Testis (tissue), 2 donors: ENCODE data around the gene TBC1D30.

Source experiments
- POLR2A ChIP-seq: fragments of 450-650 bp; IDR thresholded peaks from one replicate; pipeline ENCODE4 v1.6.1; 2017; ENCODE audit warnings: antibody characterized with exemption, mild to moderate bottlenecking, moderate library complexity
- TF ChIP-seq, protein P1 (sequence below), 3 experiments: fragments of 450-650 bp in 2 of 3; fragments of 200-600 bp in 1 of 3; sonication (generic) in 1 of 3; IDR thresholded peaks; one replicate each; pipeline ENCODE4 v1.5.1; 2016 to 2019; ENCODE audit warnings: antibody characterized with exemption in 3 of 3, mild to moderate bottlenecking in 2 of 3, moderate library complexity in 1 of 3

DNA sequence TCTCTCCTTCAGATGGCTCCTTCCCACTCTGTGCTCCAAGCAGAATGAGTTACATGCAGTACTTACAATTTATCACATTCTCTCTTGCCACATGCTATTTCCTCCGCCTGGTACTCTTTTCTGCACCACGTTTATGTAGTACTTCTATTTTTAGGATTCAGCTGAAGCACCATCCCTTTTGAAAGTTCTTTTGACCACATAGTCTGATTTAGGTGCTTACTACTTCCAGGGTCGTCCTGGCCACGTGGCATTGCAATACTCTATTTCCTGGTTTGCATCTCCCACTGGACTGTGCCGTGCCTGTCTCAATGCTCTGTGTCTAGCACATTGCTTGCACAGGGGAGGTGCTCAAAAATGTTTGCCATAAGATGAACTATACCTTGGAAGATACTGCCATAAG, 16.3 kb upstream of the TBC1D30 start:
- TF ChIP-seq, protein P1, sequence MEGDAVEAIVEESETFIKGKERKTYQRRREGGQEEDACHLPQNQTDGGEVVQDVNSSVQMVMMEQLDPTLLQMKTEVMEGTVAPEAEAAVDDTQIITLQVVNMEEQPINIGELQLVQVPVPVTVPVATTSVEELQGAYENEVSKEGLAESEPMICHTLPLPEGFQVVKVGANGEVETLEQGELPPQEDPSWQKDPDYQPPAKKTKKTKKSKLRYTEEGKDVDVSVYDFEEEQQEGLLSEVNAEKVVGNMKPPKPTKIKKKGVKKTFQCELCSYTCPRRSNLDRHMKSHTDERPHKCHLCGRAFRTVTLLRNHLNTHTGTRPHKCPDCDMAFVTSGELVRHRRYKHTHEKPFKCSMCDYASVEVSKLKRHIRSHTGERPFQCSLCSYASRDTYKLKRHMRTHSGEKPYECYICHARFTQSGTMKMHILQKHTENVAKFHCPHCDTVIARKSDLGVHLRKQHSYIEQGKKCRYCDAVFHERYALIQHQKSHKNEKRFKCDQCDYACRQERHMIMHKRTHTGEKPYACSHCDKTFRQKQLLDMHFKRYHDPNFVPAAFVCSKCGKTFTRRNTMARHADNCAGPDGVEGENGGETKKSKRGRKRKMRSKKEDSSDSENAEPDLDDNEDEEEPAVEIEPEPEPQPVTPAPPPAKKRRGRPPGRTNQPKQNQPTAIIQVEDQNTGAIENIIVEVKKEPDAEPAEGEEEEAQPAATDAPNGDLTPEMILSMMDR (IDR thresholded peaks at IDR 0.05) = no peak
- no peak for TF ChIP-seq POLR2A
